Activated naive CD8-positive, alpha-beta T cell treated with anti-CD3 and anti-CD28 coated beads for 36 hours (primary cell): Measurements from ENCODE around the gene ICA1L. TPM values are rescaled to one million over a fixed set of nuclear protein-coding genes. Genes with fewer than 3 reads are reported as not detected.

Experiments
- DNase-seq: peaks from one replicate; pipeline ENCODE4 v3.0.0; 2021
- H3K27ac Mint-ChIP-seq: one replicate; pipeline ENCODE4 v1.8.0; 2022; ENCODE audit warnings: mild to moderate bottlenecking, moderate library complexity, mixed read lengths
- H3K27me3 Mint-ChIP-seq: one replicate; pipeline ENCODE4 v1.8.0; 2022; ENCODE audit warnings: mild to moderate bottlenecking, mixed read lengths
- H3K36me3 Mint-ChIP-seq: one replicate; pipeline ENCODE4 v1.8.0; 2021; ENCODE audit warnings: mild to moderate bottlenecking, mixed read lengths
- H3K4me1 Mint-ChIP-seq: one replicate; pipeline ENCODE4 v1.8.0; 2021; ENCODE audit warnings: mixed read lengths
- H3K4me3 Mint-ChIP-seq: one replicate; pipeline ENCODE4 v1.8.0; 2022; ENCODE audit warnings: mild to moderate bottlenecking, moderate library complexity, mixed read lengths
- H3K9me3 Mint-ChIP-seq: one replicate; pipeline ENCODE4 v1.8.0; 2022; ENCODE audit warnings: mixed read lengths
- total RNA-seq, 2 experiments: library from RNA; stranded (reverse); gene quantifications; one replicate each; pipeline ENCODE4 v1.2.3, GENCODE V29; 2021

ICA1L gene
- total RNA-seq, 2 experiments from 2014 or later: 7.5 to 8.0 TPM

- H3K36me3 Mint-ChIP-seq: peaks cover 49% of the 10 kb centered on the region
- H3K9me3 Mint-ChIP-seq: peaks cover 2% of the 10 kb centered on the region
- H3K4me3 Mint-ChIP-seq: no peak overlapping the region
- peaks cover 27% of the 10 kb centered on the region for H3K4me1 Mint-ChIP-seq
- no peak for DNase-seq
- H3K27me3 Mint-ChIP-seq: no peaks in the 10 kb centered on the region
- H3K27ac Mint-ChIP-seq: no peak overlapping the region
Measured at GRCh38 chr2:202778217-202778616, 93.3 kb downstream of the ICA1L start.

- Mint-ChIP-seq H3K4me1 (peaks cover 14% of the 10 kb centered on the region), H3K27me3 (no peaks in the 10 kb centered on the region), H3K9me3 (no peaks in the 10 kb centered on the region), H3K27ac (peak overlapping the region; percentile 29), H3K36me3 (peaks cover 31% of the 10 kb centered on the region), H3K4me3 (no peak overlapping the region)
- DNase-seq: no peak
Measured at GRCh38 chr2:202774104-202774503, 97.5 kb downstream of the ICA1L start.

- no peak for DNase-seq
- no peaks in the 10 kb centered on the region for H3K9me3 Mint-ChIP-seq
- H3K27me3 Mint-ChIP-seq: no peaks in the 10 kb centered on the region
- peaks cover 11% of the 10 kb centered on the region for H3K4me1 Mint-ChIP-seq
- H3K4me3 Mint-ChIP-seq: no peak overlapping the region
- no peak overlapping the region for H3K27ac Mint-ChIP-seq
- peaks cover 29% of the 10 kb centered on the region for H3K36me3 Mint-ChIP-seq
Measured at GRCh38 chr2:202773301-202773973, 98.1 kb downstream of the ICA1L start.

- Mint-ChIP-seq H3K9me3 (no peaks in the 10 kb centered on the region), H3K27ac (no peak overlapping the region), H3K27me3 (no peaks in the 10 kb centered on the region), H3K36me3 (peaks cover 17% of the 10 kb centered on the region), H3K4me1 (peaks cover 17% of the 10 kb centered on the region), H3K4me3 (no peak overlapping the region)
- no peak for DNase-seq
Measured at GRCh38 chr2:202771741-202772460, 99.7 kb downstream of the ICA1L start.

GRCh38 chr2:202771336-202771735 is 100.2 kb downstream of the ICA1L start:
- Mint-ChIP-seq H3K9me3 (no peaks in the 10 kb centered on the region), H3K4me3 (no peak overlapping the region), H3K4me1 (peaks cover 18% of the 10 kb centered on the region), H3K27me3 (no peaks in the 10 kb centered on the region), H3K27ac (no peak overlapping the region), H3K36me3 (peaks cover 22% of the 10 kb centered on the region)
- DNase-seq: no peak

- H3K9me3 Mint-ChIP-seq: no peaks in the 10 kb centered on the region
- peaks cover 32% of the 10 kb centered on the region for H3K36me3 Mint-ChIP-seq
- DNase-seq: no peak
- peaks cover 27% of the 10 kb centered on the region for H3K4me1 Mint-ChIP-seq
- H3K27me3 Mint-ChIP-seq: no peaks in the 10 kb centered on the region
- peak overlapping the region; percentile 16 for H3K27ac Mint-ChIP-seq
- H3K4me3 Mint-ChIP-seq: no peak overlapping the region
Measured at GRCh38 chr2:202769201-202769600, 102.4 kb downstream of the ICA1L start.

GRCh38 chr2:202768273-202768672 is 103.3 kb downstream of the ICA1L start:
- Mint-ChIP-seq H3K27ac (peak overlapping the region; percentile 35), H3K9me3 (peaks cover 3% of the 10 kb centered on the region), H3K27me3 (no peaks in the 10 kb centered on the region), H3K4me1 (peaks cover 36% of the 10 kb centered on the region), H3K36me3 (peaks cover 41% of the 10 kb centered on the region), H3K4me3 (no peak overlapping the region)
- DNase-seq: no peak

GRCh38 chr2:202765436-202765835 is 106.1 kb downstream of the ICA1L start:
- H3K9me3 Mint-ChIP-seq: peaks cover 3% of the 10 kb centered on the region

GRCh38 chr2:202764991-202765390 is 106.6 kb downstream of the ICA1L start:
- H3K27ac Mint-ChIP-seq: peak overlapping the region; percentile 4
- H3K4me3 Mint-ChIP-seq: no peak overlapping the region
- no peak for DNase-seq
- peaks cover 51% of the 10 kb centered on the region for H3K4me1 Mint-ChIP-seq
- peaks cover 62% of the 10 kb centered on the region for H3K36me3 Mint-ChIP-seq
- peaks cover 3% of the 10 kb centered on the region for H3K9me3 Mint-ChIP-seq
- H3K27me3 Mint-ChIP-seq: no peaks in the 10 kb centered on the region

More at GRCh38 chr2:202765436-202765835, 106.1 kb downstream of the ICA1L start:
- Mint-ChIP-seq H3K4me3 (no peak overlapping the region), H3K27ac (peak overlapping the region; percentile 49), H3K4me1 (peaks cover 52% of the 10 kb centered on the region), H3K27me3 (no peaks in the 10 kb centered on the region), H3K36me3 (peaks cover 59% of the 10 kb centered on the region)
- no peak for DNase-seq

- Mint-ChIP-seq H3K4me1 (peaks cover 45% of the 10 kb centered on the region), H3K9me3 (peaks cover 3% of the 10 kb centered on the region), H3K27ac (peak overlapping the region; percentile 95), H3K36me3 (peaks cover 60% of the 10 kb centered on the region), H3K27me3 (no peaks in the 10 kb centered on the region), H3K4me3 (peak overlapping the region; percentile 55)
- no peak for DNase-seq
Measured at GRCh38 chr2:202763916-202764315, 107.7 kb downstream of the ICA1L start.

- no peak for DNase-seq
- peak overlapping the region; percentile 55 for H3K4me3 Mint-ChIP-seq
- no peaks in the 10 kb centered on the region for H3K27me3 Mint-ChIP-seq
- peaks cover 43% of the 10 kb centered on the region for H3K4me1 Mint-ChIP-seq
- H3K9me3 Mint-ChIP-seq: peaks cover 3% of the 10 kb centered on the region
- peak overlapping the region; percentile 95 for H3K27ac Mint-ChIP-seq
- H3K36me3 Mint-ChIP-seq: peaks cover 59% of the 10 kb centered on the region
Measured at GRCh38 chr2:202762556-202762955, 109.0 kb downstream of the ICA1L start.

- Mint-ChIP-seq H3K4me1 (peaks cover 42% of the 10 kb centered on the region), H3K27me3 (no peaks in the 10 kb centered on the region), H3K9me3 (peaks cover 3% of the 10 kb centered on the region), H3K27ac (peak overlapping the region; percentile 74), H3K4me3 (no peak overlapping the region), H3K36me3 (peaks cover 57% of the 10 kb centered on the region)
- DNase-seq: no peak
Measured at GRCh38 chr2:202760848-202761247, 110.7 kb downstream of the ICA1L start.

- H3K27me3 Mint-ChIP-seq: no peaks in the 10 kb centered on the region
- H3K4me3 Mint-ChIP-seq: no peak overlapping the region
- H3K27ac Mint-ChIP-seq: peak overlapping the region; percentile 72
- peaks cover 51% of the 10 kb centered on the region for H3K36me3 Mint-ChIP-seq
- peaks cover 40% of the 10 kb centered on the region for H3K4me1 Mint-ChIP-seq
- no peak for DNase-seq
- peaks cover 6% of the 10 kb centered on the region for H3K9me3 Mint-ChIP-seq
Measured at GRCh38 chr2:202758604-202759003, 113.0 kb downstream of the ICA1L start.

GRCh38 chr2:202758128-202758527 is 113.4 kb downstream of the ICA1L start:
- Mint-ChIP-seq H3K27me3 (no peaks in the 10 kb centered on the region), H3K4me3 (no peak overlapping the region), H3K36me3 (peaks cover 51% of the 10 kb centered on the region), H3K4me1 (peaks cover 40% of the 10 kb centered on the region), H3K9me3 (peaks cover 9% of the 10 kb centered on the region), H3K27ac (peak overlapping the region; percentile 25)
- no peak for DNase-seq

GRCh38 chr2:202757339-202757738 is 114.2 kb downstream of the ICA1L start:
- H3K4me1 Mint-ChIP-seq: peaks cover 36% of the 10 kb centered on the region
- H3K27ac Mint-ChIP-seq: peak overlapping the region; percentile 29
- H3K36me3 Mint-ChIP-seq: peaks cover 52% of the 10 kb centered on the region
- H3K9me3 Mint-ChIP-seq: peaks cover 13% of the 10 kb centered on the region
- H3K27me3 Mint-ChIP-seq: no peaks in the 10 kb centered on the region
- no peak overlapping the region for H3K4me3 Mint-ChIP-seq
- DNase-seq: no peak

- Mint-ChIP-seq H3K36me3 (peaks cover 52% of the 10 kb centered on the region), H3K4me1 (peaks cover 35% of the 10 kb centered on the region), H3K27me3 (no peaks in the 10 kb centered on the region), H3K9me3 (peaks cover 13% of the 10 kb centered on the region), H3K4me3 (no peak overlapping the region), H3K27ac (no peak overlapping the region)
- DNase-seq: no peak
Measured at GRCh38 chr2:202756598-202756997, 115.0 kb downstream of the ICA1L start.
